Lower leg skin (tissue), 3 donors: ENCODE measurements around the gene CTPS2.

Experiments used
- POLR2A ChIP-seq, 2 donors: fragments of 450-650 bp; IDR thresholded peaks; one replicate each; pipeline ENCODE4 v1.6.1; 2016 to 2017; ENCODE audit warnings: antibody characterized with exemption in 2 of 2, mild to moderate bottlenecking in 1 of 2, moderate library complexity in 1 of 2
- TF ChIP-seq, protein P1 (sequence below), 3 donors: fragments of 450-650 bp; IDR thresholded peaks; one replicate each; pipeline ENCODE4 v1.5.1; 2016; ENCODE audit warnings: antibody characterized with exemption in 3 of 3, mild to moderate bottlenecking in 3 of 3, moderate library complexity in 2 of 3

- TF ChIP-seq, protein P1, sequence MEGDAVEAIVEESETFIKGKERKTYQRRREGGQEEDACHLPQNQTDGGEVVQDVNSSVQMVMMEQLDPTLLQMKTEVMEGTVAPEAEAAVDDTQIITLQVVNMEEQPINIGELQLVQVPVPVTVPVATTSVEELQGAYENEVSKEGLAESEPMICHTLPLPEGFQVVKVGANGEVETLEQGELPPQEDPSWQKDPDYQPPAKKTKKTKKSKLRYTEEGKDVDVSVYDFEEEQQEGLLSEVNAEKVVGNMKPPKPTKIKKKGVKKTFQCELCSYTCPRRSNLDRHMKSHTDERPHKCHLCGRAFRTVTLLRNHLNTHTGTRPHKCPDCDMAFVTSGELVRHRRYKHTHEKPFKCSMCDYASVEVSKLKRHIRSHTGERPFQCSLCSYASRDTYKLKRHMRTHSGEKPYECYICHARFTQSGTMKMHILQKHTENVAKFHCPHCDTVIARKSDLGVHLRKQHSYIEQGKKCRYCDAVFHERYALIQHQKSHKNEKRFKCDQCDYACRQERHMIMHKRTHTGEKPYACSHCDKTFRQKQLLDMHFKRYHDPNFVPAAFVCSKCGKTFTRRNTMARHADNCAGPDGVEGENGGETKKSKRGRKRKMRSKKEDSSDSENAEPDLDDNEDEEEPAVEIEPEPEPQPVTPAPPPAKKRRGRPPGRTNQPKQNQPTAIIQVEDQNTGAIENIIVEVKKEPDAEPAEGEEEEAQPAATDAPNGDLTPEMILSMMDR (IDR thresholded peaks at IDR 0.05), result no peak
- TF ChIP-seq POLR2A (IDR thresholded peaks at IDR 0.05), result no peak
Measured at GRCh38 chrX:16639966-16640365, 72.5 kb downstream of the CTPS2 start.
